IMR-90 (cell line): ENCODE results near the gene EXD2. TPM values are rescaled to one million over a fixed set of nuclear protein-coding genes. Genes with fewer than 3 reads are reported as not detected.

Experiments
- ATAC-seq: fragments of 200-7000 bp; cut with Tn5 transposase; 2 replicates; pipeline ENCODE4 v1.9.1; 2020; ENCODE audit warnings: low read depth, mild to moderate bottlenecking, moderate library complexity
- BruUV-seq: library from RNA; stranded (reverse); fragments of 400-500 nt; replicated peaks from 2 replicates; lab custom pipeline; 2021; lab: Mats Ljungman, UMichigan
- CTCF ChIA-PET: fragments of 300-600 bp; formaldehyde crosslinking; extraction: SDS; loops from one replicate; lab custom pipeline; 2021; ENCODE audit warnings: antibody characterized with exemption; lab: Yijun Ruan, JAX
- POLR2A ChIA-PET: fragments of 300-600 bp; sonication (Branson Sonifier 250); formaldehyde crosslinking; loops from one replicate; lab custom pipeline; 2022; ENCODE audit warnings: antibody characterized with exemption; ENCODE audit not compliant: unreplicated experiment; lab: Charles Lee
- DNase-seq: peaks from one replicate; pipeline ENCODE4 v3.0.0; 2013
- H2AFZ ChIP-seq: replicated peaks from 2 replicates; pipeline ENCODE3; 2013; ENCODE audit warnings: low read length, mild to moderate bottlenecking; ENCODE audit not compliant: poor library complexity
- H2AK5ac ChIP-seq: 2 replicates; pipeline ENCODE4 v1.6.1; 2013; ENCODE audit warnings: low read depth, low read length, inconsistent platforms
- H2AK9ac ChIP-seq: replicated peaks from 2 replicates; pipeline ENCODE3; 2013; ENCODE audit warnings: mild to moderate bottlenecking, low read depth, low read length, moderate library complexity; ENCODE audit not compliant: poor library complexity
- H2BK120ac ChIP-seq: 2 replicates; pipeline ENCODE4 v1.6.1; 2013; ENCODE audit warnings: low read depth, low read length, inconsistent platforms
- H2BK15ac ChIP-seq: 3 replicates; pipeline ENCODE4 v1.6.1; 2013; ENCODE audit warnings: low read depth, low read length, inconsistent platforms
- H2BK20ac ChIP-seq: 2 replicates; pipeline ENCODE4 v1.6.1; 2013; ENCODE audit warnings: low read depth, mild to moderate bottlenecking, inconsistent platforms, low read length, moderate library complexity
- H2BK5ac ChIP-seq: 2 replicates; pipeline ENCODE4 v1.6.1; 2013; ENCODE audit warnings: mild to moderate bottlenecking, low read depth, low read length, inconsistent platforms; ENCODE audit not compliant: poor library complexity, severe bottlenecking
- H3K14ac ChIP-seq: replicated peaks from 2 replicates; pipeline ENCODE4 v1.6.1; 2013; ENCODE audit warnings: low read depth, low read length, inconsistent platforms
- H3K18ac ChIP-seq: 2 replicates; pipeline ENCODE4 v1.6.1; 2013; ENCODE audit warnings: low read depth, low read length, control low read depth
- H3K23ac ChIP-seq: 2 replicates; pipeline ENCODE4 v1.6.1; 2013; ENCODE audit warnings: low read depth, low read length, inconsistent platforms
- H3K27ac ChIP-seq: 2 replicates; pipeline ENCODE4 v1.5.1; 2013; ENCODE audit warnings: mild to moderate bottlenecking, control low read depth, low read length; ENCODE audit not compliant: insufficient read depth
- H3K27me3 ChIP-seq: 2 replicates; pipeline ENCODE4 v1.6.1; 2013; ENCODE audit warnings: low read length; ENCODE audit not compliant: control insufficient read depth, insufficient read depth
- H3K36me3 ChIP-seq: 2 replicates; pipeline ENCODE4 v1.6.1; 2013; ENCODE audit warnings: low read length, mixed read lengths; ENCODE audit not compliant: control insufficient read depth, insufficient read depth
- H3K4ac ChIP-seq: 2 replicates; pipeline ENCODE4 v1.6.1; 2013; ENCODE audit warnings: low read depth, low read length, inconsistent platforms
- H3K4me1 ChIP-seq: 2 replicates; pipeline ENCODE4 v1.6.1; 2013; ENCODE audit warnings: low read length, mixed read lengths; ENCODE audit not compliant: control insufficient read depth, insufficient read depth
- H3K4me2 ChIP-seq: 2 replicates; pipeline ENCODE4 v1.6.1; 2013; ENCODE audit warnings: low read depth, mild to moderate bottlenecking, control low read depth, low read length, moderate library complexity
- H3K4me3 ChIP-seq: 2 replicates; pipeline ENCODE4 v1.5.1; 2013; ENCODE audit warnings: low read depth, mild to moderate bottlenecking, control low read depth, low read length, moderate library complexity; ENCODE audit not compliant: insufficient read depth
- H3K56ac ChIP-seq: 2 replicates; pipeline ENCODE4 v1.6.1; 2013; ENCODE audit warnings: low read length, inconsistent platforms; ENCODE audit not compliant: insufficient read depth; ENCODE audit errors: extremely low read depth
- H3K79me1 ChIP-seq, 2 experiments: 2 replicates each; pipeline ENCODE4 v1.6.1; 2013; ENCODE audit warnings: low read length in 2 of 2, inconsistent platforms in 1 of 2, low read depth in 1 of 2
- H3K9ac ChIP-seq: 2 replicates; pipeline ENCODE4 v1.6.1; 2013; ENCODE audit warnings: low read depth, low read length, control low read depth
- H3K9me1 ChIP-seq: 2 replicates; pipeline ENCODE4 v1.6.1; 2013; ENCODE audit warnings: low read length, inconsistent platforms; ENCODE audit not compliant: insufficient read depth
- H3K9me3 ChIP-seq: 2 replicates; pipeline ENCODE4 v1.6.1; 2013; ENCODE audit warnings: low read length; ENCODE audit not compliant: control insufficient read depth, insufficient read depth
- H4K20me1 ChIP-seq: 2 replicates; pipeline ENCODE4 v1.6.1; 2013; ENCODE audit warnings: low read length, inconsistent platforms; ENCODE audit not compliant: insufficient read depth
- H4K5ac ChIP-seq: 2 replicates; pipeline ENCODE4 v1.6.1; 2013; ENCODE audit warnings: mild to moderate bottlenecking, low read depth, low read length, control low read depth
- H4K8ac ChIP-seq, 2 experiments: 2 replicates each; pipeline ENCODE4 v1.6.1; 2013; ENCODE audit warnings: low read depth in 2 of 2, low read length in 2 of 2, control low read depth in 1 of 2, inconsistent platforms in 1 of 2
- H4K91ac ChIP-seq: 2 replicates; pipeline ENCODE4 v1.6.1; 2013; ENCODE audit warnings: low read depth, low read length, inconsistent platforms; ENCODE audit not compliant: insufficient read depth
- NFE2L2 ChIP-seq: fragments of 150-350 bp; IDR thresholded peaks from 2 replicates; pipeline ENCODE4 v1.6.1; 2016; ENCODE audit warnings: low read depth, mild to moderate bottlenecking, low read length
- WGBS, 2 experiments: methylation state at CpG; one replicate each; pipeline versions ENCODE4 v1.1.5 to v1.1.7; 2013; ENCODE audit warnings: missing lambda C conversion rate in 2 of 2; ENCODE audit not compliant: insufficient read length in 1 of 2; ENCODE audit errors: extremely low coverage in 2 of 2; 5-methylcytosine and 5-hydroxymethylcytosine counted together
- dilution Hi-C: fragments of 300-500 bp; cut with HindIII; formaldehyde crosslinking; loops from one replicate; pipeline ENCODE4 v1.14.3; 2018; ENCODE audit warnings: low sequenced_read_pairs; ENCODE audit not compliant: unreplicated experiment
- in situ Hi-C: fragments of 300-500 bp; cut with MboI; formaldehyde crosslinking; loops from 3 replicates; pipeline ENCODE4 v1.14.3; 2019; ENCODE audit warnings: low sequenced_read_pairs, inconsistent platforms, mixed read lengths
- intact Hi-C: fragments of 100-400 bp; cut with micrococcal nuclease; formaldehyde crosslinking; loops from 2 replicates; pipeline ENCODE4 v1.10.0; 2022
- polyA plus RNA-seq, 3 experiments: library from polyadenylated mRNA; depleted of rRNA; stranded (reverse); fragments of >200 nt; gene quantifications; 2 replicates each; pipeline ENCODE4 v1.2.3, GENCODE V29; 2012; ENCODE audit warnings: low replicate concordance in 1 of 3
- total RNA-seq: library from RNA; depleted of rRNA; stranded (reverse); fragments of >200 nt; gene quantifications from 2 replicates; pipeline ENCODE4 v1.2.3, GENCODE V29; 2012

EXD2 gene
- total and polyA plus RNA-seq, 2 of the 4 experiments (the other 2 are of a cell fraction), result 11.0 to 13.3 TPM

- TF ChIP-seq NFE2L2, result no peak
- ChIA-PET POLR2A (no interaction called here), CTCF (interaction anchor here (1.1 kb wide), 1 partner anchor 79 kb away, joined by 5 read pairs; no protein-coding TSS in a partner anchor)
- no peaks in the 10 kb centered on the region for H3K27me3 ChIP-seq
- H3K9me1 ChIP-seq, result no peaks in the 10 kb centered on the region
- no peak overlapping the region for H2AK5ac ChIP-seq
- no peak overlapping the region for H2AK9ac ChIP-seq
- H2BK20ac ChIP-seq, result no peak overlapping the region
- WGBS, 2 experiments, result no CpG with 5 or more reads among the region's 7 CpGs
- H2BK15ac ChIP-seq, result no peak overlapping the region
- no peaks in the 10 kb centered on the region for H4K20me1 ChIP-seq
- H3K4me1 ChIP-seq, result no peaks in the 10 kb centered on the region
- H3K9ac ChIP-seq, result no peak overlapping the region
- no TSS peak for BruUV-seq
- H3K9me3 ChIP-seq, result no peaks in the 10 kb centered on the region
- dilution Hi-C loops, result no loop called here
- no peak overlapping the region for H3K18ac ChIP-seq
- no peak overlapping the region for H3K14ac ChIP-seq
- ATAC-seq, result no peak
- intact Hi-C loops, result no loop called here
- H3K4ac ChIP-seq, result no peak overlapping the region
- peaks cover 0 to 9% of the 10 kb centered on the region in 2 experiments; a peak in 2 of 4 replicates for H3K79me1 ChIP-seq
- H3K56ac ChIP-seq, result no peak overlapping the region
- H3K4me2 ChIP-seq, result no peak overlapping the region
- H4K5ac ChIP-seq, result no peak overlapping the region
- in situ Hi-C loops, result no loop called here
- H2BK5ac ChIP-seq, result no peak overlapping the region
- H2BK120ac ChIP-seq, result no peak overlapping the region
- no peak overlapping the region for H2AFZ ChIP-seq
- no peak for DNase-seq
- H3K36me3 ChIP-seq, result 0 out of 2 replicates have a peak, but pooled peaks cover 2% of the 10 kb centered on the region
- H4K91ac ChIP-seq, result no peak overlapping the region
- H3K4me3 ChIP-seq, result no peak overlapping the region
- no peak overlapping the region for H4K8ac ChIP-seq
- H3K23ac ChIP-seq, result no peak overlapping the region
- no peak overlapping the region for H3K27ac ChIP-seq
These were observed 16.2 kb downstream of the EXD2 start for GRCh38 chr14:69207435-69208041.
